ENCODE results near the gene EMSY. TPM values are rescaled to one million over a fixed set of nuclear protein-coding genes. Genes with fewer than 3 reads are reported as not detected.

EMSY gene
- total RNA-seq, 1 experiment from 2014 or later: 29.3 TPM

DNA sequence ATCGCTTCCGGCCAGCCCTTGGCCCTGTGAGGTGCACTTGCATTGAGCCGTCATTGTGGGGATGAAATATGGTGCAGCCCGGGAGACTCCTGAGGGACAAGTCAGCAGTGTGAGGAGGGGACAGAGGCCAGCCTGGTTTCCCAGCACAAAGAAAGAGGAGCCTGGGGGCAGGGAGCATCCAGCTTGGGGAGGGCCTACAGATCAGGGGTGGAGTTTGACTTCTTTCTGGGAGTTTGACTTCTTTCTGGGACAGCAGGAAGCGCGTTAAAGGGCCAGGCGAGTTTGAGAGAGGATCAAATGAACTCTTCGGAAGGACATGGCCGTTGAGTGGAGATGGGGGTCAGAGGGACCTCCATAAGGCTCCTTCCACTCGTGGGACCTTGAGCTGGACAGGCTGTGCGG, 133.8 kb downstream of the EMSY start:
- peaks cover 0 to 5% (median 5%) of the 10 kb centered on the region in 3 experiments; a peak in 2 of 7 replicates for H3K36me3 Mint-ChIP-seq (ENCODE audit: insufficient read depth in 1 of 3, low read depth in 3 of 3)
- Histone ChIP-seq H3K9me3 (ENCODE audit: control insufficient read depth, low read depth, low read length) (no peaks in the 10 kb centered on the region), H4K91ac (ENCODE audit: insufficient read length, low read depth, low read length) (no peak overlapping the region), H3K56ac (ENCODE audit: insufficient read length, low read depth, low read length) (no peak overlapping the region), H4K8ac (replicated peaks; ENCODE audit: insufficient read length, low read depth, low read length) (no peak overlapping the region), H4K20me1 (ENCODE audit: control insufficient read depth, insufficient read depth, insufficient read length) (no peaks in the 10 kb centered on the region), H3K79me2 (ENCODE audit: insufficient read depth, low read length) (no peaks in the 10 kb centered on the region), H3K9ac (ENCODE audit: extremely low read depth, insufficient read length, low read length) (no peak overlapping the region), H3K79me1 (ENCODE audit: insufficient read depth, low read depth, low read length, poor library complexity, severe bottlenecking) (no peaks in the 10 kb centered on the region), H2AFZ (ENCODE audit: low read length) (no peak overlapping the region), H2BK5ac (ENCODE audit: insufficient read length, low read length) (no peak overlapping the region), H4K5ac (ENCODE audit: insufficient read length, low read depth, low read length) (no peak overlapping the region), H3K14ac (ENCODE audit: insufficient read depth, low read length) (no peak overlapping the region), H2BK12ac (ENCODE audit: insufficient read length, low read depth, low read length) (no peak overlapping the region), H3T11ph (ENCODE audit: low read length) (no peak overlapping the region), H3K18ac (ENCODE audit: insufficient read length, low read depth, low read length) (no peak overlapping the region), H3K4me1 (ENCODE audit: insufficient read depth, low read length) (0 out of 2 replicates have a peak, but pooled peaks cover 3% of the 10 kb centered on the region), H2BK20ac (ENCODE audit: low read depth, low read length, poor library complexity, severe bottlenecking) (no peak overlapping the region), H3K23me2 (ENCODE audit: insufficient read length, low read depth, low read length, poor library complexity, severe bottlenecking) (no peaks in the 10 kb centered on the region), H3K4ac (ENCODE audit: low read depth, low read length) (no peak overlapping the region), H2AK5ac (ENCODE audit: insufficient read length, low read length) (no peak overlapping the region), H3K27me3 (ENCODE audit: insufficient read depth, low read length) (no peaks in the 10 kb centered on the region), H3K23ac (ENCODE audit: insufficient read length, low read depth, low read length) (no peak overlapping the region), H2BK120ac (ENCODE audit: low read depth, low read length, poor library complexity, severe bottlenecking) (no peak overlapping the region), H2BK15ac (ENCODE audit: low read depth, low read length) (no peak overlapping the region), H3K4me2 (ENCODE audit: insufficient read depth, insufficient read length, low read length) (no peak overlapping the region), H3K27ac (ENCODE audit: insufficient read length, low read depth, low read length) (no peak overlapping the region)
- no peaks in the 10 kb centered on the region for H3K27me3 Mint-ChIP-seq (ENCODE audit: low read depth)
- WGBS (ENCODE audit: extremely low coverage, insufficient read length, low lambda C conversion rate): no CpG with 5 or more reads among the region's 11 CpGs
- peak overlapping the region in 1 of 3 experiments; percentile 24; a peak in 1 of 7 replicates for H3K27ac Mint-ChIP-seq
- H3K4me3 Mint-ChIP-seq: no peak overlapping the region
- H3K4me1 Mint-ChIP-seq: peaks cover 18 to 25% of the 10 kb centered on the region in 2 experiments
- DNase-seq: peak; percentile 53
- TF ChIP-seq, protein P1, sequence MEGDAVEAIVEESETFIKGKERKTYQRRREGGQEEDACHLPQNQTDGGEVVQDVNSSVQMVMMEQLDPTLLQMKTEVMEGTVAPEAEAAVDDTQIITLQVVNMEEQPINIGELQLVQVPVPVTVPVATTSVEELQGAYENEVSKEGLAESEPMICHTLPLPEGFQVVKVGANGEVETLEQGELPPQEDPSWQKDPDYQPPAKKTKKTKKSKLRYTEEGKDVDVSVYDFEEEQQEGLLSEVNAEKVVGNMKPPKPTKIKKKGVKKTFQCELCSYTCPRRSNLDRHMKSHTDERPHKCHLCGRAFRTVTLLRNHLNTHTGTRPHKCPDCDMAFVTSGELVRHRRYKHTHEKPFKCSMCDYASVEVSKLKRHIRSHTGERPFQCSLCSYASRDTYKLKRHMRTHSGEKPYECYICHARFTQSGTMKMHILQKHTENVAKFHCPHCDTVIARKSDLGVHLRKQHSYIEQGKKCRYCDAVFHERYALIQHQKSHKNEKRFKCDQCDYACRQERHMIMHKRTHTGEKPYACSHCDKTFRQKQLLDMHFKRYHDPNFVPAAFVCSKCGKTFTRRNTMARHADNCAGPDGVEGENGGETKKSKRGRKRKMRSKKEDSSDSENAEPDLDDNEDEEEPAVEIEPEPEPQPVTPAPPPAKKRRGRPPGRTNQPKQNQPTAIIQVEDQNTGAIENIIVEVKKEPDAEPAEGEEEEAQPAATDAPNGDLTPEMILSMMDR (conservative IDR thresholded peaks at IDR 0.05): no peak
- peaks cover 7 to 11% of the 10 kb centered on the region in 2 experiments; a peak in 3 of 5 replicates for H3K9me3 Mint-ChIP-seq

All from H9 (cell line).